NCI-H82 (cell line): ENCODE data around the gene KRT71.

ENCODE experiments used
- DNase-seq: peaks from one replicate; lab custom pipeline; 2025; lab: John Stamatoyannopoulos, UW

KRT71 gene

DNA sequence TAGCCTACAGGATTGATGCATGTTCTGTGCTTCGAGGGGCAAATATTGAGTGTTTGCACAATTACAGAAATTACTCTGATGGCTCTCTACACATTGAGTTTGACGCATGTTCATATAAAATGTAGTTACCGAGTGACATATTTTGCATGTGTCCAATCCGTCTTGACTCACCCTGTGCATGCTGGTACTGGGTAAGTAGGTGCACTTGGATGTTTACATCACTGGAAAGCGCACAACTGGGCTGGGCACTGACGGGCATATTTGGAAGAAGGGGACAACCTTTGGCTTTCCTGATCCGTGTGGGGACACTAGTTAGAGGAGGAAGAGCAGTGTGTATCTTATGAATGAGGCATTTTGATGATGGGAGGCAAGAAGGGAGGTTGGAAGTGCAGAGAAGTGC is 55.0 kb downstream of the KRT71 start:
- no peak for DNase-seq

DNA sequence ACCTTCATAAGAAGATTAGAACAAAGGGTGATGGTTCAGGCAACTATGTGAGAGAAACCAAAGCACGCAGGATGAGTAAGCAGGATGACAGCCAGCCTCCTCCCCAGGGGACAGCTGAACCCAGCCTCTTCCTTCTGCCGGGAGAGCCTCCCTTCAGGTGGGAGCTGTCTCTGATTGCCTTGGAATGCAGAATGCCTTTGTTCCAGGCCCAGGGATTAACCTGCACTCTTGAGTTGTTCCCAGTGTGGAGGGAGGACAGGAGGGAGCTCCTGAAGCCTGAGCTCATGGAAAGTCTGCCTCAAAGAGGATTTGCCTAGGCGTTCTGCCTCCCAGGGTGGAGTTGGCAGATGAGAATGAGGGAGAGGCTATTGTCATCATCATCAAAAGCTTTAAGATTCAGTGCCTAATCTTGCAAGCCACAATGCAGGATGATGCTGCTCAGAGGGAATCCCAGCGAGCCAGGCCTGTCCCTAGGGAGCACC is 56.3 kb downstream of the KRT71 start:
- peak; percentile 27 for DNase-seq

DNA sequence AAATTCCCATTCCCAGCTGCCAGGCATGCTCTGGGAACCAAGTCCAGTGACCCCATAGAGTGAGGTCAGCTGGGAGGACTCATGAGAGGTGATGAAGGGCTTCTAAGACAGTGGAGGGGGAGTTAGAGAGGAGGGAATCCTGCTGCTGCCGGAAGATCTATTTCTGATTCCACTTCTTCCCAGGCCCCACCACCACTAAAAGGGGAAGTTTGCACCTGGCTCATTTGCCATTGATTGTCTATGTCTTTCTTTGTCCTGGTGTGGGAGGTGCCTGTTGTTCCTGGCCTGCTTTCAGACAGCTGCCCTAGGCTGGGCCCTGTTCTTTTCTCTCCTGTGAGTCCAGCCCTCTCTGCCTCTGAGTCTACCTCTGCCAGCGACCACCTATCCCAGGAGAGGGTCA is 56.9 kb downstream of the KRT71 start:
- no peak for DNase-seq

DNA sequence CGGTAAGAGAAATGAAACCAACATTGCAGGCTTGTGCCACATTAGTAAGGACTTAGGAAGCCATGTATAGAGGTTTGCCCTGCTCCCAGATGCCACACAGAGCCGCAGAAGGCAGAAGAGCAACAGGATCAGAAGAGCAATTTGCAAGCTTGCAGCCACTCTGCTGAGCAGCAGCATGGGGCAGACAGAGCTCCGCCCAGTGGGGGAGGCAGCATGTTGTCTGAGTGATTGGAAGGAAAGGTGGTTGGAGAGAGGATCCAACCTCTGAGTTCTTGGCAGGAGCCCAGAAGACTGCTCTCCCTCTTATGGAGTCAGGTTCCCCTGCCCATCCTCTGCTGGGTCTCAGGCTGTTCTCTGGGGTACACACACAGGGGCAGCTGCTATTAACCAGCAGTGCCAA is 57.6 kb downstream of the KRT71 start:
- DNase-seq: peak; percentile 18

DNA sequence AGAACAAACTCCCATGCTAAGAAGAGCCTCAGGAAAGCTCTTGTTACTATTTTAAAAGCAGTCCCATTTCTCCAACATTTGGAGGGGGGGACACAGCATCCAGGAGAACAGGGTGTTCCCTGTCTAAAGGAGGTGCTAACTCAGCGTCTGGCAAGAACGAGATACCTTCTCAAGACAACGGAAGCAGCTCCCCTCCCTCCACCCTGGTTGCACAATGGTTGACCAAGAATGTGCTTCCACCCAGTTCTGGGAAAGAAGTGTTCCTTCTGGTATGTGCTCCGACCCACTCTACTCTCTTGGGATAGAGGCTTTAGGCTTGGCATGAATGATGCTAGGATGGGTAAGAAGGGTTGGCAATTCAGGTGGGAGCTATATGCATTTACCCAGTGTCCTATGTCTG is 58.4 kb downstream of the KRT71 start:
- DNase-seq: no peak

DNA sequence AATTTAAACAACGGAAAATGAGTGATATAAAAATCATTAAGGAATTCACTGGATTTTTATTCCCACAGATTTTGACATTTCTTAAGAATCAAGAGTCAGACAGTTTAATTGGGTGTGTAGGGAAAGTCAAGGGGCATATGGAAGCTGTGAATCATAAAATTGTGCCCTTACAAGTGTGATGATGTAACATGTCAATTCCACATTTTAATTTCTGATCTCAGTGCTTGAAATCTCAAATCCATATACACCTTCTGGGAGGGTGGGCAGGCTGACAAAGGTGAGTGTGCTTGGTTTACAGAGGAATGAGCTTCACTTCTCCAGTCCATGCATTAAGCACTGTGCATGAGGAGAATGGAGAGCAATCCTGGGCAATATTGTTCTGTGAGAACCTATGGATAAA is 58.8 kb downstream of the KRT71 start:
- DNase-seq: no peak
